Hematopoietic multipotent progenitor cell treated with erythropoietin and hydrocortisone succinate and interleukin-3 and kit ligand, for 17 days (in vitro differentiated cells): Measurements from ENCODE around the gene ZNF438.

ENCODE experiments used
- DNase-seq: peaks from one replicate; pipeline ENCODE4 v3.0.0-alpha.2; 2015; ENCODE audit warnings: low spot score

Gene ZNF438

DNA sequence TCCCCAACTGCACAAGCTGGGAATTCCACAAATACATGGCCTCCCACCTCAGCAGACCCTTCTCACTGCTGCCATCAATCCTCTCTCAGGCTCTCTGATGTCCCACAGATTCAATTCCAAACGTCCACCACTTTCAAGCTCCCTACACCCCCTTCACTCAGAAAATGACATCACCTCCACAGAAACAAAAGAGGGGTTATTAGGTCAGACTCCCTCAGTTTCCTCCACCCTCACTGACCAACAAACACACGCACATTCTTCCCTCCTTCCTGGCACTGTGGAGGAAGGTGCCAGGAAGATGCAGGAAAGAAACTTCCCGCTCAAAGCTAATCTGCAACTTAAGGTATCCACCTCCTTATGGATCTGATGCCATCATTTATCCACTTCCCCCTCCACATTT is 18.3 kb downstream of the ZNF438 start:
- no peak for DNase-seq

DNA sequence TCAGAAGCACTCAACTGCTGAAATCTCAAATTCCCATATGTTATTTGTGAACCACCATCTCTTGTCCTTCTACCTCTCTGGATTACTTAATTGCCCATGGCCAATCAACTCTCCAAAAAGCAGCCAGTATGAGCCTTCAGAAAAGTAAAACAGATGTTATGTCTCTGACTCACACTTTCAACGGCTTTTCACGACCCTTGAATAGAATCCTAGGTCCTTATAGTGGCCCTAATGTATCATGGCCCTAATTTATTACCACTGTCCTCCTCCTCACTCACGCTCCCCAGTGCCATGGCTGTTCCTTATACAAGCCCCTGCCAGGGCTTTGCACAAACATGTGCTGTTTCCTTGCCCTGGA is 20.0 kb downstream of the ZNF438 start:
- DNase-seq, result no peak

DNA sequence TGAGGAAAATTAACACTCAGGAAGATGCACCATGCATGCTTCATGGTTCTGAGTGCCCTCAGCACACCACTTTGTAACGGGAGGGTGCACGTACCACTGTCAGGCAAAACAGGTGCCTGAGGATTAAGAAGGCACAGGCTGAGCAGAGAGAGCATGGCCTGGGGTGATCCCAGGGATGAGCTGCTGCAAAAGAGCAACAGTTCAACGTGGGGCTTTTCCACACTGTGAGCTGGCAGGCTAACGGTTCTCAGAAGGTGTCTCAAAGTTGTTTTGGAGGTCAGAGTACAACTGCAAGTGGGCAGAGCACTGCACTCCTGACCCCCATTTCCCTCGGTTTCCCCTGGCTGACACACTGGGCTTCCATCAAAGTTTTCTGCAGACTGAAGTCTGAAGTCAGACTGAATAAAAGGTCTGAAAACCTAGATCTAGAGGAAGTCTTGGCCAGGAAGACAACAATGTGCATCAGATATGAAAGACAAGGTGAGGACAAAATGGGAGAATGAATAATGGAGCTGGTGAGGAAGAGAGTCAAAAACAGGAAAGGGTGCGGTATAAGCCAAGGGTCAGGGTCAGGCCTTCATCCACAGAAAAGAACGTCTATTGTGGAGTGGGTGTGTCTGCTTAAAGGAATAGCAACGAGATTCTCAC is 20.5 kb downstream of the ZNF438 start:
- DNase-seq, result no peak

DNA sequence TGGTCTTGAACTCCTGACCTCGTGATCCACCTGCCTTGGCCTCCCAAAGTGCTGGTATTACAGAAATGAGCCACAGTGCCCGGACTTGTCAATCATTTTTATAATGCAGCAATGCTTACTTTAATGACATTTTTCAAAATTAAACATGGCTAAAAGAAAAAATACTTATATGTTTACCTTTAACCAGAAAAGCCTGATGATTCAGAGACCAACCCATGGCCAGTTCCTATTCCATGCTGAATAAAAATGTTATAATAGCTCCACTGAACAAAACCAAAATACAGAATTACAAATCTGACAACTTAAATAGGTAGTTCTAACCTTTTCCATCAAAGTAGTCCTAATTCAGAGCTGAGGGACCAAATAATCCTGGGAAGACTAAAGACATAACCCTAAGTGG is 21.6 kb downstream of the ZNF438 start:
- no peak for DNase-seq

DNA sequence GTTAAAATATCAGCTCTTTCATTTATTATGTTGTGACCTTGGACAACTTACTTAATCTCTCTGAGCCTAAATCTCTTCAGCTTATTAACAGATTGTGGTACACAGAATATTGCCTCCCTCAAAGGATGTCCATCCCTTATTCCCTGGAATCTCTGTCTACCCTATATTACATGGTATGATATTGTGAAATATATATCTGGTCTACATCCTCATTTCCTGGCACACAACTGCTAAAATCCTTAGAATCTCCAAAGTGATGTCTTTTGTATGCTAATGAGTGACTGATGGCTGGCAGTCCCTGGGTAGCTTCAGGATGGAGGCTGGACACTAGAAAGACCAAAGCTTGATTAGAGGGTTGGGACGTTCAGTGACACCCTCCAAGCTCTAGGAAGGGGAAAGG is 25.8 kb downstream of the ZNF438 start:
- no peak for DNase-seq

DNA sequence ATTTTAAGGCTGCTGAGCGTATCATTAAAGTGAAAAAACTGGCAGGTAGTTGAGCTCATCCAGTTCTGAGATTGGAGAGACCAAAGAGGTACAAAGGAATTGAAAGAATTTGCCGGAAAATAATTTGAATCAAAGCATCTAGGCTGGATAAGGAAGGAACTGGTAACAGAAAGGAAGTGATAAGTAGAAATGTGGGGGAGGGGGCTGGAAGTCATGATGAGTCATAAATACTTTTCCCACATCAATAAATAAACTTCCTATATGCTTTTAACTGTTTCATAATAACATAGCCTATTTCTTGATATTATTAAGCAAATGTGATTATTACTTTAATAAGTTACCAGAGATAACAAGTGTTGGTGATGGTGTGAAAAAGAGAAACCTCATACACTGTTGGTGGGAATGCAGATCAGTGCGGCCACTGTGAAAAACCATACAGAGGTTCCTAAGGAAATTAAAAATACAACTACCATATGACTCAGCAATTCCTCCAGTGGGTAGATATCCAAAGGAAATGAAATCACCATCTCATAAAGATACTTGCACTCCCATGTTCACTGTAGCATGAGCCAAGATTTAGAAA is 27.0 kb downstream of the ZNF438 start:
- DNase-seq, result no peak

DNA sequence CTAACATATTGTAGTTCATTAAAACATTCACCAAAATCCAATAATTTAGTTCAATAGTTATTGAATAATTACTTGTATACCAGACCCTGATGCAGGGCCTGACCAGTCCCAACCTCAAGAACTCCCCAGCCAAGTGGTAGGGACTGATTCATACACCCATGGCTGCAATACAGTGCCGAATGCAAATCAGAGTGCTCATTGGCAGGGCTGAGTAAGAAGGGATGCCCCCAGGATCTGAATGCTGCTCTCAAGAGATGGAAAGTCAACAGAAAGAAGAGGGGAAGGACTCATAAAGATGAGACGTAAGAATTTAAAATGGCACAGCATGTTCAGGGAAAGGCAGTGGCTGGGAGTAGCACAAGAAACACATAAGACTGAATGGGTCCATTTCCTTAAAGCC is 29.9 kb downstream of the ZNF438 start:
- no peak for DNase-seq

DNA sequence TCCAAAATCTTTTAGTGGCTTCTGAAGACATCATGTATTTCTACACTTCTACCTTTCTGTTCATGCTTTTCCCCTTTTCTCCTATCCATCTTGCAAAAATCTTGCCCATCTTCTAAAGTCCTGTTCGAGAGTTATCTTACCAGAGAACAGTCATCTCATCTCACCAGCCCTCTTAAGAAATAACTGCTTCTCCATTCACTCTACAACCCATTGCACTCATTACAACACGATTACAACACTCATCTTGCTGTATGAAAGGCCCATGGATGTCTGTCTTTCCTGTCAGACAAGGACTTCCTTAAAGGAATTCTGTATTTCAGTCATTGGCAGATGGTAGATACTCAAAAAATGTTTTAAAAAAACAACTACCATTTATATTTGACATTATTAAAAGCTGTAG is 30.8 kb downstream of the ZNF438 start:
- DNase-seq, result no peak

DNA sequence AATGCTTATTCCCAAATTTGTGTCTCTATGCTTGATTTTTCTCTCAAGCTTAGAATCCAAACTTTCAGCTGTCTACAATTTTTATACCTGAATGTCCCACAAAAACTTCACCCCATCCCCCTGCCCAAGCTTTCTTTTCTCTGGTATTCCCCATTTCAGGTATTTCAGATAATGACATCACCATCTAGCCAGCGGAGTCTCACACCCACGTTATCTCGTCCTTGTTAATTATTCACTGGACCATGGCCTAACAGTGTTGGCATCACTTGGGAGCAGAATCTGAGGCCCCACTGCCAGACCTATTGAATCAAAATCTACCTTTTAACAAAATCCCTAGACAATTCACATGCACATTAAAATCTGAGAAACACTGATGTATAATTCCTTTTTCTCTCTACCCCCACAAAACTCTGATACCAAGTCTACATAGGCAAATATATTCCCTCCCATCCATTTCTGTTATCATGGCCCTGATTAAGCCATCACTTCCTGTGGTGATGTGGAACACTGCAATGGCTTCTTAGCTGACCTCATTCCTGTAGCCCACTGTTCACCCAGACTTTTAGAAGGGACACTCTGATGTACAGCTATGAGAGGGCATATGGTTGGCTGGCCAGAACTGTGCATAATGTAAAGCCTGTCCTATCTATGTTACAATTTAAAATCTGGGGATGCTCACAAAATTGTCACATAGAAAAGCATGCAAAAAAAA is 31.4 kb downstream of the ZNF438 start:
- DNase-seq, result no peak

DNA sequence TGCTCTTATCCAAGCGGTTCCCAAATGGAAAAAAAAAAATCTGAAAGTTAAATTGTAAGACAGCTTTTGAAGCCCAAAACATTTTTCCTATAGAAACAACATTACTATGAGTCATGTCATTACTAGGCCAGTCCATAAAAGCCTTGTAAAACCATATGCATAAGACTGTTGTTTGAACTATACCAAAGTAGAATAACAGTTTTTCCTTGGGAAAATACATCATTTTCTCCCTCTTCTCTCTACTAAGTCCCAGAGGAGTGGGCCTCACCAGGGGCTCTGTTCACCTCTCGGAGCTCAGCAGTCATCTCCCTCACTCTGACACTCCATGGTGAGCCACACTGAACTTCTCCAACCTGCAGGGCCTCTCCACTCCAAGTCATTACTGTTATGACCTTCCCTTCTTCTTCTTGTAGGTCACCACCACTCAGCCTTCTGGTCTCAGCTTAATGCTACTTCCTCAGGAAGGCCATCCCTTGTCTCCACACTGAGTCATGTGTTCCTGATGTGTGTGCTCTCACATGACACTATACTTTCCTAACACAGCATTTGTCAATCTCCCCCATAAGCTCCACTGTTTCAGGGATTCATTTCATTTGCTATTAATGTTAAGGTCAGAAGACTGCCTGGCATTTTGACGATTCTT is 32.5 kb downstream of the ZNF438 start:
- no peak for DNase-seq

DNA sequence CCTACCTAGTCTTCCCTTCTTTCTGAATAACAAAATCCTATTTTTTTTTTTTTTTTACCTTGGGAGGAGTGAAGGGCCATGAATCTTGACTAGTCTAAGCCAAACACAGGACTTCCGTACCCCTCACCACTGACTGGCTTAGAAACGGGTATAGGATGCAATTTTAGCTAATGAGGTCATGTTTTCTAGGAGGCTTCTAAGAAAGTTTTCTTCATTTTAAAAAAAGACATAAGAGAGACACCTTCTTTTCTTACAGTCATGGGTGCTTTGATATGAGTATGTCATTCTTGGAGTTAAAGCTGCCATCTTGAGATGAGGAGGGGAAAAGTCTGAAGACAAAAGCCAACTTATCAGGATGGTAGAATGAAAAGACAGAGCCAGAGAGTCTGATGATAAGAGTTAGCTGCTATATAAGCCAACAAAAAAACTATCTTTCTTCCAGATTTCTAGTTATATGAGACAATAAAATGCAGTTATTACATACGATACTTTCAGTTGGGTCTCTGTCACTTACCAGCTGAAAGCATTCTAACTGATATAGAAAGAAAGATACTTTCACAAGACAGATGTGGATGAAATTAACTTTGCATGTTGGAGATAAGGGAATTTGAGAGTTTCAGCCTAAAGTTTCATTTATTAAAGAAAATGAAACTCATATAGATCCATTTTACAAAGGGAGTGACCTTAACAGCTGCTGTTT is 34.0 kb downstream of the ZNF438 start:
- no peak for DNase-seq

DNA sequence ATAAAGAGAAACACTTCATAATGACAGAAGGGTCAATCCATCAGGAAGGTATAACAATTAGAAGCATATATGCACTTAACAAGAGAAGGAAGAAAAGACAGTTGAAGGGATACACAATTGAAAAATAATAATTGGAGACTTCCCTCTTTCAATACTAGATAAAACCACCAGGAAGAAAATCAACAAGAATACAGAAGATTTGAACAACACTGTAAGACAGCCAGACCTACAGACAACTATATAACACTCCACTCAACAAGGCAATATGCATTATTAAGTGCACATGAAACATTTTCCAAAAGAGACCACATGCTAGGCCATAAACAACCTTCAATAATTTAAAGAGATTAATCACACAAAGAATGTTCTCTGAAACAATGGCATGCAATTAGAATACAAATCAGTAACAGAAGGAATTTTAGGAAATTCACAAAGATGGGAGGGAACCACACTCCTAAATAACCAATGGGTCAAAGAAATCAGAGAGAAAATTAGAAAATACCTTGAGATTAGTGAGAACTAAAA is 35.1 kb downstream of the ZNF438 start:
- no peak for DNase-seq

DNA sequence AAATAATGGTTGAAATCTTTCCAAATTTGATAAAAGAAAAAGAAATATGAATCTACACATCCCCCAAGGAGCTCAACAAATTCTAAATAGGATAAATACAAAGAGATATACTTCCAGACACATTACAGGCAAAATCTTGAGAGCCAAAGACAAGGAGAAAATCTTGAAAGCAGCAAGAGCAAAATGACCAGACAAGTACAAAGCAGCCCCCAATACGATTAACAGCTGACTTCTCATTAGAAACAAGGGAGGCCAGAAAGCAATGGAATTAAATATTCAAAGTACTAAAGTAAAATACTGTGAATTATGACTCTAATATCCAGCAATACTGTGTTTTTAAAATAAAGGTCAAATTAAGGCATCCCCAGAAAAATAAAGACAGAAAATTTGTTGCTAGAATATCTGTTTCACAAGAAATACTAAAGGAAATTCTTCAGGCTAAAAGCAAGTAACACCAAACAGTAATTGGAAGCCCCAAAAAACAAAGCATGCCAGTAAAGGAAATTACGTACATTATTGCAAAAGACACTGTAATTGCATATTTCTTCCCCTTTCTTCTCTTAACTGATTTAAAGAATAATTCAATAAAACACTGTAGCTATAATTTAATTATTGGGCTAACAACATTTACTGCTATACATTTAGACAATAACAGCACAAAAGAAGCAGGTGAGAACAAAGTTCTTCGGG is 36.4 kb downstream of the ZNF438 start:
- DNase-seq, result no peak

DNA sequence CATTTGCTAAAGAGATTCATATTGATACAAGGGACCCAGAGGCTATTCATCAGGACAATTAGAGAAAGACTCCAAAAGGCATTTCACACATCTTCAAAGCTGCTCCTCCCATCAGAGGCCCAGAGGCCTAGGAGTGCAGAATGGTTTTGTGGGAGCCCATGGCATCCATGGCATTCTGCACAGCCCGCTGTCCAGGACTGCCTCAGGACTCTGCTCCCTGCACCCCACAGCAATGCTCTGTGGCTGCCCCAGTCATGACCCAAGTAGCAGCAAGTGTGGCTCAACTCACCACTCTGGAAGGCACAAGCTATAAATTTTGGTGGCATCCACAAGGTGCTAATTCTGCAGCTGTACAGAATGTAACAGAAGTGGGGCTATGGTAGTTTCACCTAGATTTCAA is 38.5 kb downstream of the ZNF438 start:
- DNase-seq, result no peak

DNA sequence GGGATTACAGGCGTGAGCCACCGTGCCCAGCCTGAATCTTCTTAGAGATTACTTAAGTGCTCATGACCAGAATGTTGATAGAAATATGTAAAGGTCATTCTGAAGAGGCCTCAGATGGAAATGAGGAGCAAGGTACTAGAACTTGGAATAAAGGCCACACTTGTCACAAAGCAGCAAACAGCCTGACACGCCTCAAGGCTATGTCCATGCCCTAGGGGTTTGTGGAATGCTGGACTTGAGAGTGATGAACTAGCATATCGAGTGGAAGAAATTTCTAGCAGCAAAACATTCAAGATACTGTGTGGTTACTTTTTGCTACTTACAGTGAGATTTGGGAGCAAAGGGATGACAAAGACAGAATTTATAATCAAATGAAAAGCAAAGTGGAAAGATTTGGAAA is 39.0 kb downstream of the ZNF438 start:
- DNase-seq, result no peak

DNA sequence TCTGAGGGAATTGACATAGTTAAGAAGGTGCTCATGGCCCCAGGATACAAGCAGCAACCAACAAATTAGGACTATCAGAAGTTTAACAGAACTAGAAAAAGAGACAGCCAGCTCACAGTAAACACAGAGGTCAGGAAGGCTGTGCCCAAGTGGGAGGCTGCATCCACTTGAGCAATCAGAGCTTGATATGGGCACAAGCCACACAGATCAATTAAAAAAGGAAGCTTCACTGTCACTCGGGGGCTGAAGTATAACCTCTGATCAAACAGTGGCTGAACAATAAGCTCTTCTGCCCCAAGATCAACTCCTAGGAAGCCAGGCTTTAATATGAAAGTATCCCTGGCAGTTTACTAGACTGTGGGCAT is 40.0 kb downstream of the ZNF438 start:
- DNase-seq, result no peak

DNA sequence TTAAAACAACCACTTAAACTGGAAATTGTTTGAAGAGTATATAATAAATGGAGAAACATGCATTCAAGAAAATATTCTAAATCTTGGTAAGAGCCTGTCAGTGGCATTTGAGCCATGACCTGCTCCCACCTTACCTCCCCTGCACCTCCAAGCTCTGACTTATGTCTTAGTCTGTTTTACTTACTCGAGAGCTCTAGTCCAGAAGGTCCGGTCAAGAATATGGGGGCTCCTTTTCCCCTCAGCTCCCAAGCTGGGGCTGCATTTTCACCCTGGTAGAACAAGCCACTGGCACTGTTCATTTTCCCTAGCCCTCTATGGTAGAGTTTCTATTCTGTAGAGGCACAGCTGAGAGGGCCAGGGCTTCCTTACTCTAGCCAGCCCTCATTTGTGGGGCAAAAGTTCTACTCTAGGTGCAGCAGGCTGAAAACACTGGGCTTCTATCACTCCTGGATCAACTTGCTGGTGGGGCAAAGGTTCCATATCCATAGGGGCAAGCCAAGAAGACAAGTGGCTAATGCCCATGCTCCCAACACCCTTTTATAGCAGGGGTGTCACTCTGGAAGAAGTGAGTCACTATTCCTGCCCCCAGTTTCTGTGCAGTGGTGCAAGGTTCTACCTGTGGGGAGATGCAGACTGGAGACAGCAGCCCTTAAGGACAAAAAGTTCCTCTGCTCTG is 40.6 kb downstream of the ZNF438 start:
- DNase-seq, result no peak

DNA sequence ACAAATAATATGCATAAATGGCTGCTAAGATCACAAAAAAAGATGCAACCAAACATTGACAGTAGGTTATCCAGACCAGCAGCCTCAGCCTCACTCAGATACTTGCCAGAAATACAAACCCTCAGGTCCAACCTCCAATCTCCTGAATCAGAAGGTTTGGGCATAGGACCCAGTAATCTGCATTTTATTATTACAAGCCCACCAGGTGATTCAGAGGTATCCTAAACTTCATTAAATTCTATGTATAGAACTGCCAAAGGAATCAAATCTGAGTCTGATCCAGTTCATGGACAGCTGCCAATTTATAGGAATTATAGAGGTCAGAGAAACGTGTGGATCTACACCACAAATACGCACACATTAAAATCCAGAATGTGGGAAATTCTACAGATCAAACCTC is 41.3 kb downstream of the ZNF438 start:
- DNase-seq, result no peak

DNA sequence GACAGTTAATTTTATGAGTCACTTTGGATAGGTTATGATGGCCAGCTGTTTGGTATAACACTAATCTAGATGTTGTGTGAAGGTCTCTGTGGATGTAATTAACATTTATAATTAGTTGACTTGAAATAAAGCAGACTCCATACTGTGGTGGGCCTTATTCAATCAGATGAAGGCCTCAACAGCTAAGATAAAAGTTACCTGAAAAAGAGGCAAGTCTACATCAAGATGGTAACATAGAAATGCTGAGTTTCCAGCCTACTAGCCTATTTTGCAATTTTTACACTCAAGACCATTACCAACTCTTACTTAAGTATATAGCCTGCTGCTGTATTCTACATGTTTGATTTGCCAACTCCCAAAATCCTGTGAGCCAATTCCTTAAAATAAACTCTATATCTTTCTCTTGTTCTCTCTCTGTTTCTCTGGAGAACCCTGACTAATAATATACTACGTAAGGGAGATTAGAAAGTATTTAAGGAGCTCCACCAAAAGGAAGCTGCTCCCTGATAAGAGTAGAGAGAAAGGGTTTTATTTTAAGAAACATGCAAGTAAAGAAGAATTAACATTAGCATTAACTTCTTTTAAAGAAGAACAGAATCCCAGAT is 42.7 kb downstream of the ZNF438 start:
- no peak for DNase-seq

DNA sequence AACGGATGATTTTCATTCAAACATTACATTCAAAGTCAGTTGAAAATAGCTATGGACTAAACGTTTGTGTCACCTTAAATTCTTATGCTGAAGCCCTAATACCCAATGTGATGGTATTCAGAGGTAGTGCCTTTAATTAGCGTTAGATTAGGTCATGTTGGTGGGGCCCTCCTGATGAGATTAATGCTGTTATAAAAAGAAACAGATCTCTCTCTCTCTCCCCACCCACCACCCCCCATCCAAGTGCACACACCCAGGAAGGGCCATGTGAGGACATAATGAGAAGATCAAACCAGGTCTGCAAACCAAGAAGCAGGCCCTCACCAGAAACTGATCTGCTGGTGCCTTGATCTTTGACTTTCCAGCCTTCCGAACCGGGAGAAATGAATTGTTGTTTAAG is 44.2 kb downstream of the ZNF438 start:
- DNase-seq, result no peak

DNA sequence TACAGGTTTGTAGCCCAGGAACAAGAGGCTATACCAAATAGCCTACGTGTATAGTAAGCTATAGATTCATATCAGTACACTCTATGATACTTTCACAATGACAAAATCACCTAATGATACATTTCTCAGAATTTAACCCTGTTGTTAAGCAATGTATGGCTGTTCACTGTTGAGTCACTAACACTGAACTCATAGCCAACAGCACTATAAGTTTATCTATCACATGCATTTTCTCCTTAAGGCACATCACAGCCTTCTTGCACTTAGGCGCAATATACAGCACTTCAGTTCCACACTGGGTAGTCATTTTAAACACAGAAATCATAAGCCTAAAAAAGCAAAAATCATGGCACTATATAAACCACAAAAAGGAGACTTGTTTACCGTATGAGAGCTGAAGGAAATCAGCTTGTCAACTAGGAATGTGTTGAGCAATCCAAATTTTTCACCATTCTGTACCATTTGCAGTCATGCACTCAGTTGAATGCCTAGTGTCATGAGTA is 45.6 kb downstream of the ZNF438 start:
- no peak for DNase-seq
